Islet of Langerhans (tissue), 1 donor: ENCODE data around the gene TRIM44.
"Not testable (repeated sequence)": the region's sequence is repeated elsewhere in the genome, so short reads cannot be mapped to it uniquely, and the experiment has no call there.

ENCODE experiments used
- FAIRE-seq: peaks from one replicate; lab custom pipeline; 2011; peaks lifted over from hg19 to GRCh38; lab: Jason Lieb, UNC

Gene TRIM44

DNA sequence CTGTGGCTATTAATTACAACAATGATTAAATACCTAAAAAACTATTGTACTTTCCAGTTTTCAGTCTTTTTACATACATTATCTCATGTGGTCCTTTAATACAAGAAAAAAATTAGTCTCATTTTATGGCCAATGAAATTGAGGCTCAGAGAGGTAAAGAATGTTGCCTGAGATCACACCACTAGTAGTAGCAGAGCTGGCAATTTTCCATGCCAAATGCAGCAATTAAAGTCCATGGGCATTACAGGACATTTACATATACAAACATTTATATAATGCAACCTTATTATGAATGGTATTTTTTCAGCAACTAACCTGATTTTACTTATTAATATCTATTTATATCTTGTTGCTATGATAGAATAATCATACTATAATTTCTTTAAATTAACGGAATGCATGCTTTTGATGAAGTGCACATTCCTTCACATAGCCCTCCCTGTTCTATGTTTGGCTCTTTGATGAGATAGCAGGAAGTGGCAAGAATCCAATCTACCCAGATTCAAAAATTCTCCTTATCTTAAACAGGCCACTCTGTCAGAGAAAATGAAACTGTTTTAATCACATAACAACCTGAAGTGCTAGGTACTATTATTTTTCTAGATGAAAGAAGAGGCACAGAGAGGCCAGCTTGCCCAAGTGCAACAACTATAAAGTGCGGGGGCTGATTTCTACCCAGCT lies 160.4 kb downstream of the TRIM44 start:
- no peak for FAIRE-seq

DNA sequence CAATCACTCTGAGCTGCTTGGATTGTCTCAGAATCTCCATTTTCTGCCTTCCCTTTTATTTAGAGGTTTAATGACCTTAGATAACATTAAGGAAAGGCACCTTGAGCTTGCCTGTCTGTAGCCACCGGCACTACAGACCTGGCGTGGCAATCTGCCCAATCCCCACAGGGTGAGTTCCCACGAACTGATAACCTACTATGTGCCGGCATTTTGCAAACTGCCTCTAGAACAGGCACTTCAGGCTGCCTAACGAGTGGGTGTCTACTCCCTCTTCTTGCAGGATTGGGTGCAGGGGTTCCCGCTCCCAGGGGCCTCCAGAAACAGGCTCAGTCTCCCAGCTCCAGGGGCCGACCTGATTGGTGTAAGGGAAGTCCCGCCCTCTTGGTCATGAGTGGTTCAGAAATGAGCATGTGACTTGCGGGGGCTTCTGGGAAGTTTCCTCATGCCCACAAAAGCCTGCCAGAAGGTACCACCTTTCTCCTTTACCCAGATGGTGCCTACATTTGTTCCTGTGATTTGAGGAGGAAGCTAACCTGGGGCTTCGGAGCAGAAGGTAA lies 161.2 kb downstream of the TRIM44 start:
- FAIRE-seq, result no peak

DNA sequence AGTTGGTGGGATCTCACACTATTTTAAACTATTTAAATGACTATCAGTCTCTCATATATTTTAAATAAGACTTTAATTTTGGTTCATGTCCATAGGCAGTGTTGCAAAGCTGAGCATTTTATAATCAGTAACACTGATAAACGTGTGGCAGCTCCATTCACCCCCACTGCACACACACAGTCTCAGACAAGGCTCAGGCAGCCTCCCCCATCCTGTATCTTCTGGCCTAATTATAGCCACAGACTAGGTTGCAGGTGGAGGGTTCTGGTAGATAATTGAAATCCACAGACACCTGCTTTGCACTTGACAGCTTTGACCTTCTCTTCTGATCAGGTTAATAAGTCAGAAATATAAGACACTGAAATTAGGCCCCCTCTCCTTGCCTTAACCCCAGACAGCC lies 162.8 kb downstream of the TRIM44 start:
- no peak for FAIRE-seq

DNA sequence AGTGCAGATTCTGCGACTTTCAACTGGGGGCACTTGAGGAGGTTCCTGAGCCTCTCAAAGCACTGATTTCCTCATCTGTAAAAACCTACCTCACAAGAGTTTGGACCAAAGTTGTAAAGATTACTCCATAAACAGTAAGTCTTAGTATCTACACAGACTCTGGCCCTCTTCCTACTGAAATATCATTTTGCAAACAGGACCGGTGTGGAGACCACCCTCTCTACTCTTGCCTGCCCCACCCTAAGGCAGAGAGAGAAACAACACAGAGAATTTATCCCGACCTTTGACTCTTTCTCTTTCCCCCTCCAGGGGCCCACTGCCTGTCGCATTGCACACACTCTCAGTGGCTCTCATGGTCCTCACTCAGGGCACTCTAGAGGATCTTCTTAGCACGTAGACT lies 163.4 kb downstream of the TRIM44 start:
- FAIRE-seq, result no peak

DNA sequence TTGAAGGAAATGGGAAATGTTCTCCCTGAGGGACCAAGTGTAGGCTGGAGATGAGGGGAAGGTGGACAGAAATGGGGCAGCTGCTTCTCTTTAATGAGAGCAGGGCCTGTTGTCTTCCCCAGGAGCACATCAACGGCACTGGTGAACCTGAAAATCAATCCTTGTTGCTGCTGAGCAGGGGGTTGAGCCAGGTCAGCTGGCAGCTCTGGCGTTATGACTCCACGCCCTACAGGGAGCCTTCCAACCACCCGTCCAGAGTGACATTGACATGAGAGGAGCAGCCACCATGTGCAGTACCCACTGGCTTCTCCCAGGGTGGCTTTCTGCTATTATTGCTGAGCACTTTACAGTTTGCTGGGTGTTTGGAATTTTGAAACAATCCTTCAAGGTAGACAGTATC lies 164.4 kb downstream of the TRIM44 start:
- no peak for FAIRE-seq

DNA sequence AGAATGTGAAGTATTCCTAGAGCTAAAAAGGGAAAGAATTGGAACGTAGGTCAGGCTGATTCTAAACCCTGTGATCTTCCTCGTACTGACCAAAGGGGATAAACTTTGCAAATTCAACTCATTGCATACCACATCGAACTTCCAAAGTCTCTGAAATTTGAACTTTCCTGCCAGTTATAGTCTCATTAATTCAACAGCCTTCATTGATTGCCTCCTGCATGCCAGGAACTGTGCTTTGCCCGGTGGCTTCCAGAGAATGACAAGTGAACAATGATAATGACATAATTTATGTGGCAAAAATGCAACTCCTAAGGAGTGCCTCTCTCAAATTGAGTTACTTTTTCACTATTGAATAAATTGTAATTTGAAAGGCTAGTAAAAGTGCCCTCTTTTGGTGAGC lies 173.6 kb downstream of the TRIM44 start:
- no peak for FAIRE-seq

DNA sequence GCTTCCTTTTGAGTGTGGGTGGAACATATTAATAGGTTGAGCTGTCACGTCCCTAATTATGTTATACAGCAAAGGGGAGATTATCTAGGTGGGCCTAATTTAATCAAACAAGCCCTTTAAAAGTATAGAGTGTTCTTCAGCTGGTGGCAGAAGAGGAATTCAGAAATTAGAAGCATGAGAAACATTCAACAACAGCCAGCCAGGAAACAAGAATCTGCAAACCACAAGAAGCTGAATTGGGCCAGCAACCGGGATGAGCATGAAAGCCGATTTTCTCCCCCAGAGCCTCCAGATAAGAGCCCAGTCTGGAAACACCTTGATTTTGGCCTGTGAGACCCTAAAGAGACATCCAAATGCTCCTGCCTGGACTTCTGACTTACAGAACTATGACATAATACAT lies 175.5 kb downstream of the TRIM44 start:
- no peak for FAIRE-seq

DNA sequence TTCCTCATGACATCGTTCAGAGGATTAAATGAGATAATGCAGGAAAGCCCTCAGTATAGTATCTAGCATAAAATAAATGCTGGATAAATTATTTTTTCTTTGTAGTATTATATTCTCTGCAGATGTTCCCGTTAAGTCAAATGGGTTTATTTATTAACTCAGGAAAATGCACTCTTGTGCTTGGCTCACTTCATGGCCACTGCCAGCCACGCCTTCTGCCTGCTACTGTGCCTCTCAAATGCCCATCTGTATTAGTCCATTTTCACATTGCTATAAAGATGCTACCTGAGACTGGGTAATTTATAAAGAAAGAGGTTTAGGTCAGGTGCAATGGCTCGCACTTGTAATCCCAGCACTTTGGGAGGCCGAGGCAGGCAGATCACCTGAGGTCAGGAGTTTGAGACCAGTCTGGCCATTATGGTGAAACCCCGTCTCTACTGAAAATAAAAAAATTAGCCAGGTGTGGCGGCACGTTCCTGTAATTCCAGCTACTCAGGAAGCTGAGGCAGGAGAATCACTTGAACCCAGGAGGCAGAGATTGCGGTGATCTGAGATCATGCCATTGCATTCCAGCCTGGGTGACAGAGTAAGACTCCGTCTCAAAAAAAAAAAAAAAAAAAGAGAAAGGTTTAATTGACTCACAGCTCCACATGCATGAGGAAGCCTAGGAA lies 176.3 kb downstream of the TRIM44 start:
- not testable (repeated sequence) for FAIRE-seq

DNA sequence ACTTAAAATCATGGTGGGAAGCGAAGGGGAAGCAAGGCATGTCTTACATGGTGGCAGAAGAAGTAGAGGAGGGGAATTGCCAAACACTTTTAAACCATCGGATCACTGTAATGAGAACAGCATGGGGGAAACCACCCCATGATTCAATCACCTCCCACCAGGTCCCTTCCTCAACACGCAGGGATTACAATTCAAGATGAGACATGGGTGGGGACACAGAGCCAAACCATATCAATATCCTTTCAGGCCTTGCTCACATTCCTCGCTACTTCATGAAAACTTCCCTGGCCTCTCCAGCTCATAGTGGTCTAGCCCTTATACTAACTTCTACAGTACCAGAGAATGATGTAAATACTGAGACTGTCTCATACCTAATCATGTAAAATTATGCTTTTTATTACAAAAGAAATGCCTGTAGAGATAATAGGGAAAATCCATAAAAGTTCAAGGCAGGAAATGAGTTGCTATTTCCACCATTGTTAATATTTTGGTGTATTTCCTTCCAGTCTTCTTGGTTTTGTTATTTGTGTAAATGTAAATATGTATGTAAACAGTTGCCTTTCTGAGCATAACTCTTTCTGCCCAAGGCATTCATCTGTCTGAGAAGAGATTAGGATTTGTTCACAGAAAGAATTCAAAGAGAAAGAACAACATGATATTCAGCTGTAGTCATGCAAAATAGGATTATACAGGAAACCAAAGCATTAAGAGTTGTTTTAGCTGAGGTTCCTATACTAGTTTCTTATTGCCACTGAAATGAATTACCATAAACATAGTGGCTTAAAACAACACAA lies 177.0 kb downstream of the TRIM44 start:
- FAIRE-seq, result no peak

DNA sequence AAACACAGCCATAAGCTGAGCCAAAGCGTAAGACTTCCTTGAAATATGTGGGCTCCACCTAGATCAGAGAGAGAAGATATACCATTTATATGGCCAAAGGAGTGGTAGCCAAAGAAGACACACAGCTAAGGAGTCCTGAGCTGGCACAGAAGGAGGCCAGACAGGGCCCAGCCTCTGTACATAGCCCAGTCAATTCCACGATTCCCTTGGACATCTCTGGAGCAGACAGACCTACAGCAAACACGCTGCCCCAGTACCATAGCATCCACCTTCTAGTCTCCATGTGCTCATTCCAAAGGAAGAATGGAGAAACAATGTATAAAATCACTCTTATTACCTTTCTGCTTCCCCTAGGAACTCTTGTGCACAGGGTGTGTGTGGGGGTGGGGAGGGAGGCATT lies 179.2 kb downstream of the TRIM44 start:
- FAIRE-seq, result no peak

DNA sequence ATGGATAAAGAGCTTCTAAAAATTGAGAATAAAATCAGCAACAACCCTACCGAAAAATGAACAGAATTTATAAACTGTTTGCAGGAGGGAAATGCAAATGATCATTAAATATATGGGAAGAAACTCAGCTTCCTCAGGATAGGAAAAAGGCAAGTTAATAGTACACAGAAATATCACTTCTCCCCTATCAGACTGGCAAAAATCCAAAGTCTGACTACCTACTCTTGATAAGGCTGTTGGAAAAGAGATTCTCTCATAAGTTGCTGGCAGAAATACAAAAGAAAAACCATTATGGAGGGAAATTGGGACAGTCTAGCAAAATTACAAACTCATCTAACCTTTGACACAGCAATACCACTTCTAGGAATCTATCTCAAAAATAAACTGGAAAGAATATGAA lies 180.4 kb downstream of the TRIM44 start:
- FAIRE-seq, result no peak

DNA sequence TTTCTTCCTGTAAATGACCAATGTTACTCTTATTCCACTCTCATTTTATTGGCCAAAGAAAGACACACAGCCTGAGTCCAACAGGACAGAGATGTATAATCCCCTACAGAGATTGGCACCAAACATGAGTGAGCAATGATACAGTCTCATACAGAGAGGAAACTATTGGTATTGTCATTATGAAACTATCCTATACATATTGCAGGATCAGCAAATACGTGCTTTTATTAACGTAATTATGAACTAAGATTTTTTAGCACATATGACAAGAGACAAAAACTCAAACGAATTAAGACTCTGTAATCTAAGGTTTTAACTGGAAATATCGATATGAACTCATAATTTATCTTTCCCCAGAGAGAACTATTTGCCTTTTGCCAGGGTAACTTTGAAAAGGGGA lies 182.0 kb downstream of the TRIM44 start:
- FAIRE-seq, result no peak

DNA sequence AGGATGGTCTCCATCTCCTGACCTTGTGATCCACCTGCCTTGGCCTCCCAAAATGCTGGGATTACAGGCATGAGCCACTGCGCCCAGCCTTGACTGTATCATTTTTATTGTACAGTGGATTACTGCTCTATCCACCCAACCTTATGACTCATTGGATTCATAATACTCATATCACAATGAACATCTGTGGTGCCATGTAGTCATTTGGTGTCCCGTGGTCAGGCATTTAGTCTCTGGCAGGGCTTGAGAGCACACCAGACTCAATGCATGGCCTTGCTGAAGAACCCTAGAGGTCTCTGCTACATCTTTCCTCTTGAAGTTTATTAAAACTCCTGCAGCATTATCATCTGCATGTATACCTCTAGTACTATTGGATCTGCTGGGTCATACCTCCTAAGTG lies 183.3 kb downstream of the TRIM44 start:
- no peak for FAIRE-seq

DNA sequence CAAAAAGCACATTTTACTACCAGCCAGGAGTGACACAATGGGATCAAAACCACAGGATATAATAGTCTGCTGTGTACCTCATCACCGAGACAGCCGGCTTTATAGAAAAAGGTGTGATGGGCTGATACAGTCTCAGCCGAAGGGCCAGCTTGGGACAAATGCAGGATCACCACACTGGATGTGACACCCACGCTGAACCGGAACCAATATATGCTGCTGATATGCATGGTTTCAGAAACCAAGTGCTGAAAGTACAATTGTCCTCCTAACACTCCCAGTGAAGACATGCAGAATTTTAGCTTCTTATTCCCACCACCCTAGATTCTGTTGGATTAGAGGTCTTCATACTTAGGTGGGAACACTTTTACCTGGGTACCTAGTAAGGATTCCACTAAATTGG lies 184.3 kb downstream of the TRIM44 start:
- no peak for FAIRE-seq

DNA sequence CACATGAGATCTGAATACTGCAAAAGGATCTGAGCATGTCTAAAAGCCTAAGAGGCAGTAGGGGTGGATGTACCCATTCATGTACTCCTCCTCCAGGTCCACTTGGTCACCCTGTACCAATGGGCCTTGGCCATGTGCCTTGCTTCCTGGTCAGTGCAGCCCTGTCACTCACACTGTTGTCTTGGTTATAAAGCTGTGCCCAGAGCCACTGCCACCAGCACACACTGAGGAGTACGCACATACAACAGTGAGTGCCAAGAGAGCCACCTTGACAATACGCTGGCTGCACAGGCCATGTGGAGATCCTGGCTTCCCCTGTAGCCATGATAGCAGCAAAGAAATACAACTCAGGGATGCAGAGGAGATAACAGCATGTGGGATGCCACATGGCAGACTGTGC lies 184.9 kb downstream of the TRIM44 start:
- no peak for FAIRE-seq

DNA sequence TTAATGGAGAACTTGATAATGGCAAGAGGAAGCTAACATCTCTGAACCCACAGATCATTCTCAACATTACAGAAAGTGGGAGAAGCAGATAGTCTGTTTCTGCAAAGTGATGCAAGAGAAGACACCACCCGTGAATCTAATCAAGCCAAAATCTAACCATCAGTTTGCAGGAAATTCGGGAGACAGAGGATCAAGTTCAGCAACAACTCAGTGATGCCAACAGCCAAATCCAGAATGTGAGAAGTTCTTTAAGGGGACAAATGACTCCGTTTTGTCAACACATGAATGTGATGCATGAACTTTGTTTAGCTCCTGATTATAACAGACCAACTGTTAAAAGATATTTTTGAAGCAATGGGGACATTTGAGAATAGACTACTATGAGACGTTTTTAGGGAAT lies 186.0 kb downstream of the TRIM44 start:
- no peak for FAIRE-seq

DNA sequence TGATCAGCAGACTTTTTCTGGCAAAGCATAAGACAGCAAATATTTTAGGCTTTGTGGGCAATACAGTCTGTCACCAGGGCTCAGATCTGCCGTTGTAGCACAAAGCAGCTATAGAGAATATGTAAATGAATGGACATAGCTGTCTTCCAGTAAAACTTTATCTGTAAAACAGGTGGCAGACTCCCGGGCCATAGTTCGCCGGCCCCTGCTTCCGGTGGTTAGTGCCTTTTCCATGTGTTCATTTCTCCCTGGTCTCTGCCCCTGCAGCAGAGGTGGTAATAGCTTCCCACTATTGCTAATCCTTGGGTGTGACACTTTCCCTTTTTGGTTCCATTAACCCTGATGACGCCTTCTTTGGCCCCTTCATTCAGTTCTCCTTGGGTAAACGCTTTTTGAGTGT lies 187.6 kb downstream of the TRIM44 start:
- no peak for FAIRE-seq

DNA sequence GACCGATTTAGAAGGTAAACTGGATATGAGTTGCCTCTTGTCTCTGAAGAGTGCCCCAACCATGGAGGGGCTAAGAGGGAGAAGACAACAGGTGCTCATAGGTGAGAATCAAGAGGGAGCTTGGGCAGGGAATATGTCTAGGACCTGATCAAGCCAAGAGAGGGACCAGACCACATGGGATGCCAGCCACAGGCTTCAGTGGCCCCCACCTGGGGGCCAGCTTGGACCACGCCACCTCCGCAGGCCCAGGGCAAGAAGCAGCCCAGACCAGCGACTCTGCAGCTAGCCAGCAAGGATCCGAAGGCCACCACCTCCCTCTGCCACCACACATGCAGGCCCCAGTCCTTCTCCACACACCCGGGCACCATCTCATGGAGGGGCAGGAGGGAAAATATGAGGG lies 188.8 kb downstream of the TRIM44 start:
- no peak for FAIRE-seq

DNA sequence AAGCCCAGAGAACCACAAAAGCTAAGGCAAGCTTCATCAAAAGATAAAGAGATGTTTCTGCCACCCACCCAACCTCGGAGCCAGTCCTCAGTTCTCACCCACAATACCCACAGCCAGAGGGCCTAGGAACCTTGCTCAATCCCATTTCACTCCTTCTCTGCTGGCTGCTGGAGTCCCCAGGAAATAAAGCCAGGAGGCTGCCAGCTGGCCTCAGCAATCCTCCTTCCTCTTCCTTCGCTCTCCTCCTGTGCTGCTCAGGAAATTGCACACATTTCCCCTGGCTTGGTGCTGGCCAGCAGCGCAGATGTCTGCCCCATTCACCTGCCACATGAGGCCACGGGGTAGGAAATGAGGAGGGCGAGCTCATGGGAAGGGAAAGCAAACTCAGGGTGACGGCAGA lies 189.5 kb downstream of the TRIM44 start:
- FAIRE-seq, result no peak

DNA sequence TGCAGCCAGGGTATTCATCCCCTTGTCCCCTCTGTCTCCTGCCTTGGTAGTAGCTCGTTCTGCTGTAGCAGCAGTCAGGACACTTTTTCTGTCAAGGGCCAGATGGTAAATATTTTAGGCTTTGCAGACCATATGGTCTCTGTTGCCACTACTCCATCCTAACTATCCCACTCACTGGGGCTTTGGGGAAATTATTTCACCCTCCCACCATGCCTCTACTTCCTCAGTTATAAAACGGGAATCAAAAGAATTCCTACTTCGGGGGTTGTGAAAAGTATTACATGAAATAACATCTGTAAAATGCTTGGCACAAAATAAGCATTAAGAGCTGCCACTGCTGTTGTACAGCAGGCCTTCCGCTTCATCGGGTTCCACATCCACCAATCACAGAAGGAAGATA lies 191.4 kb downstream of the TRIM44 start:
- no peak for FAIRE-seq

DNA sequence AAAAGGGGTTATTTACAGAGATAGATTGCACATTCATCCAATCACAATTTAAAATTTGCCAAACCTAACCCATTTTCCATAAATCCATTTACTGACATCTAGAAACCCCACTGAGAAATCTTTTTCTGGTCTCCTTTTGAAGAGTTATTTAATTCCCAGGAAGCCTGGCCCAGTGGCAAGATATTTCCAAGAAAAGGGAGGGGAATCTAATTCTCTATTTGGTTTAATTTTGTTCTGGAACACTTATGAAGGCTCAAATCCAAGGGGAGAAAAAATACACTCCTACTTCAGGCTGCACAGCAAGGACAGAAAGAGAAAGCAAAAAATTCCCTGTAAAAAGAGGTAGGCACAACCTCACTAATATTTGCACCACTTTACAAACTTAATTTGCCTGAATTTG lies 193.1 kb downstream of the TRIM44 start:
- no peak for FAIRE-seq

DNA sequence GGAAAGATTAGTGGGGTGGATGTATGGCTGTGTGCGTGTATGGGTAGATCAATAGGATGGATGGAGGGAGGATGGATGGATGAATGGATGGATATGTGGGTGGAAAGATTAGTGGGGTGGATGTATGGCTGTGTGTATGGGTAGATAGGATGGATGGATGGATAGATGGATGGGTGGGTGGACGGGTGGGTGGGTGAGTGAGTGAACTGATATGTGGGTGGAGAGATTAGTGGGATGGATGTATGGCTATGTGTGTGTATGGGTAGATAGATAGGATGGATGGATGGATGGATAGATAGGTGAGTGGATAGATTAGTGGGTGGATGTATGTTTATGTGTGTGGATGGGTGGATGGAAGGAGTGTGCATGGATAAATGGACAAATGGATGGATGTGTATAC lies 193.7 kb downstream of the TRIM44 start:
- no peak for FAIRE-seq

DNA sequence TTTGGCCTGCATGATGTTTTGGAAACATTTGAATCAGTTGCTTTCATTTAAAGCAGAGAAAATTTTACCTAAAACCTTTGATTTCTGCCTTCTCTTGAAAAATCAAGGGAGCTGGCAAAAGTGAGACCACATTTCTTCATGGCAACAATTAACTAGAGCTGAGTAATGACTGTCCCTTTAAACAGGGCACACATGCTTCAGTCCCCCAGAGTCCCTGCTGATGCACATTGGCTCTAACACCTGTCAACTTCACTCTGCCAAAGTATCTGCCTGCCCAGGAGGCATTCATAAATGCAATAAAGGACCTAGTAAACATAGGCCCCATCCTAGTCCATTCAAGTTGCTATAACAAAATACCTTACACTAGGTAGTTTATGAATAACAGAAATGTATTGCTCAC lies 194.2 kb downstream of the TRIM44 start:
- no peak for FAIRE-seq
